Liver (tissue), 9 donors: ENCODE data around the gene MDGA2. TPM values are rescaled to one million over a fixed set of nuclear protein-coding genes. Genes with fewer than 3 reads are reported as not detected.

Source experiments
- DNase-seq: peaks from one replicate; pipeline ENCODE4 v3.0.0-alpha.2; 2017; ENCODE audit warnings: low spot score
- H3K27ac ChIP-seq, 2 donors: one replicate each; pipeline ENCODE4 v1.7.0; 2013; ENCODE audit warnings: inconsistent platforms in 2 of 2, low read length in 2 of 2, control low read depth in 1 of 2, low read depth in 1 of 2, mild to moderate bottlenecking in 1 of 2
- H3K27me3 ChIP-seq, 4 donors: one replicate each; pipeline versions ENCODE4 v1.6.1 to v1.7.0; 2013; ENCODE audit warnings: low read length in 3 of 4, inconsistent platforms in 1 of 4, mild to moderate bottlenecking in 1 of 4, moderate library complexity in 1 of 4; ENCODE audit not compliant: control insufficient read depth in 4 of 4, insufficient read depth in 4 of 4
- H3K36me3 ChIP-seq, 4 donors: one replicate each; pipeline versions ENCODE4 v1.6.1 to v1.7.0; 2013; ENCODE audit warnings: low read length in 3 of 4, mild to moderate bottlenecking in 3 of 4, low read depth in 1 of 4, moderate library complexity in 1 of 4; ENCODE audit not compliant: control insufficient read depth in 4 of 4, insufficient read depth in 3 of 4
- H3K4me1 ChIP-seq, 4 donors: one replicate each; pipeline versions ENCODE4 v1.6.1 to v1.7.0; 2013; ENCODE audit warnings: low read length in 3 of 4, mild to moderate bottlenecking in 3 of 4, moderate library complexity in 1 of 4; ENCODE audit not compliant: control insufficient read depth in 4 of 4, insufficient read depth in 4 of 4
- H3K4me3 ChIP-seq, 3 donors: one replicate each; pipeline versions ENCODE4 v1.6.1 to v1.7.0; 2013; ENCODE audit warnings: low read length in 3 of 3, control low read depth in 1 of 3, low read depth in 1 of 3, mild to moderate bottlenecking in 1 of 3
- H3K9ac ChIP-seq, 2 donors: one replicate each; pipeline ENCODE4 v1.7.0; 2013; ENCODE audit warnings: low read length in 2 of 2, mild to moderate bottlenecking in 2 of 2, moderate library complexity in 2 of 2, control low read depth in 1 of 2, low read depth in 1 of 2
- H3K9me3 ChIP-seq, 4 donors: one replicate each; pipeline versions ENCODE4 v1.6.1 to v1.7.0; 2013; ENCODE audit warnings: low read length in 3 of 4; ENCODE audit not compliant: control insufficient read depth in 4 of 4
- ATF3 ChIP-seq: IDR thresholded peaks from 2 replicates; pipeline ENCODE4 v1.6.1; 2016; ENCODE audit warnings: antibody characterized with exemption
- CTCF ChIP-seq: fragments of 150-350 bp; IDR thresholded peaks from 2 replicates; pipeline ENCODE4 v1.5.1; 2017; ENCODE audit warnings: improper control_type of control experiment, low read depth, low read length; ENCODE audit not compliant: missing input control
- EGR1 ChIP-seq, 2 donors: IDR thresholded peaks; 2 replicates each; pipeline ENCODE4 v1.6.1; 2016 to 2018; ENCODE audit warnings: antibody characterized with exemption in 2 of 2, low read depth in 2 of 2
- FOXA1 ChIP-seq: IDR thresholded peaks from 2 replicates; pipeline ENCODE4 v1.6.1; 2016; ENCODE audit warnings: antibody characterized with exemption
- FOXA2 ChIP-seq: IDR thresholded peaks from 2 replicates; pipeline ENCODE4 v1.6.1; 2016; ENCODE audit warnings: antibody characterized with exemption
- GABPA ChIP-seq, 2 donors: IDR thresholded peaks in 1 of 2; conservative IDR thresholded peaks in 1 of 2; 2 replicates each; pipeline ENCODE4 v1.6.1; 2016; ENCODE audit warnings: antibody characterized with exemption in 2 of 2, mild to moderate bottlenecking in 1 of 2, moderate library complexity in 1 of 2
- HNF4A ChIP-seq, 2 donors: conservative IDR thresholded peaks; 2 replicates each; pipeline ENCODE4 v1.6.1; 2016; ENCODE audit warnings: antibody characterized with exemption in 2 of 2, mild to moderate bottlenecking in 2 of 2
- HNF4G ChIP-seq: IDR thresholded peaks from 2 replicates; pipeline ENCODE4 v1.6.1; 2016; ENCODE audit warnings: antibody characterized with exemption
- JUND ChIP-seq, 2 donors: IDR thresholded peaks; 2 replicates each; pipeline ENCODE4 v1.6.1; 2016; ENCODE audit warnings: antibody characterized with exemption in 2 of 2
- MAX ChIP-seq: IDR thresholded peaks from 2 replicates; pipeline ENCODE4 v1.6.1; 2016; ENCODE audit warnings: antibody characterized with exemption
- NR2F2 ChIP-seq: IDR thresholded peaks from 2 replicates; pipeline ENCODE4 v1.6.1; 2016; ENCODE audit warnings: antibody characterized with exemption
- RAD21 ChIP-seq, 2 donors: IDR thresholded peaks; 2 replicates each; pipeline ENCODE4 v1.6.1; 2016; ENCODE audit warnings: antibody characterized with exemption in 2 of 2, mild to moderate bottlenecking in 2 of 2
- REST ChIP-seq: IDR thresholded peaks from 2 replicates; pipeline ENCODE4 v1.6.1; 2016; ENCODE audit warnings: antibody characterized with exemption, mild to moderate bottlenecking
- RXRA ChIP-seq, 2 donors: IDR thresholded peaks; 2 replicates each; pipeline ENCODE4 v1.6.1; 2017 to 2018; ENCODE audit warnings: antibody characterized with exemption in 2 of 2, mild to moderate bottlenecking in 1 of 2
- SP1 ChIP-seq: IDR thresholded peaks from 2 replicates; pipeline ENCODE4 v1.6.1; 2018; ENCODE audit warnings: antibody characterized with exemption, mild to moderate bottlenecking
- TAF1 ChIP-seq: conservative IDR thresholded peaks from 2 replicates; pipeline ENCODE4 v1.6.1; 2016; ENCODE audit warnings: antibody characterized with exemption, mild to moderate bottlenecking
- YY1 ChIP-seq: IDR thresholded peaks from 2 replicates; pipeline ENCODE4 v1.6.1; 2016; ENCODE audit warnings: antibody characterized with exemption, mild to moderate bottlenecking
- ZBTB33 ChIP-seq: IDR thresholded peaks from 2 replicates; pipeline ENCODE4 v1.6.1; 2016; ENCODE audit warnings: antibody characterized with exemption
- WGBS: extraction: QIAGEN DNeasy Blood & Tissue Kit; methylation state at CpG from one replicate; pipeline ENCODE4 v1.1.7; 2013; 5-methylcytosine and 5-hydroxymethylcytosine counted together
- polyA plus RNA-seq, 2 donors: library from polyadenylated mRNA; stranded (reverse) in 1 of 2; unstranded in 1 of 2; fragments of 200-250 nt in 1 of 2; fragments of >200 nt in 1 of 2; fragmentation: Nextera tagmentation in 1 of 2; extraction: Ambion mirVana in 1 of 2; gene quantifications; one replicate each; pipeline versions ENCODE4 v1.2.1 to v1.2.3, GENCODE V29; 2013 to 2015
- total RNA-seq, 2 donors: library from RNA; depleted of rRNA; stranded (reverse); fragments of >200 nt; gene quantifications; one replicate each; pipeline ENCODE4 v1.2.3, GENCODE V29; 2014
- donor health status: healthy.
- donor health status: healthy.
- donor health status: healthy.
- donor health status: healthy.
- donor health status: healthy.

MDGA2 gene
- total and polyA plus RNA-seq, 4 donors, result 0.05 to 0.33 (median 0.19) TPM

- WGBS, result 57% methylated on average over 2 of the region's 2 CpGs
- Histone ChIP-seq H3K4me3 (no peak overlapping the region), H3K36me3 (no peaks in the 10 kb centered on the region), H3K4me1 (peaks cover 9 to 17% (median 12%) of the 10 kb centered on the region in 4 donors), H3K27me3 (peaks cover under 1 to 18% (median 7%) of the 10 kb centered on the region in 4 donors), H3K9ac (no peak overlapping the region), H3K9me3 (no peaks in the 10 kb centered on the region), H3K27ac (no peak overlapping the region)
- TF ChIP-seq RAD21 (IDR thresholded peaks at IDR 0.05), result no peak
- TF ChIP-seq NR2F2, result no peak
- no peak for TF ChIP-seq REST
- no peak for TF ChIP-seq HNF4A (conservative IDR thresholded peaks at IDR 0.05)
- no peak for TF ChIP-seq YY1
- no peak for TF ChIP-seq ZBTB33
- TF ChIP-seq JUND (IDR thresholded peaks at IDR 0.05), result no peak
- TF ChIP-seq TAF1, result no peak
- no peak for TF ChIP-seq CTCF
- TF ChIP-seq RXRA (IDR thresholded peaks at IDR 0.05), result no peak
- no peak for TF ChIP-seq SP1
- TF ChIP-seq GABPA (IDR thresholded peaks at IDR 0.05 in 1 of 2, conservative IDR thresholded peaks at IDR 0.05 in 1 of 2), result no peak
- no peak for TF ChIP-seq FOXA1
- no peak for TF ChIP-seq MAX
- TF ChIP-seq EGR1 (IDR thresholded peaks at IDR 0.05; ENCODE audit: low read depth in 2 of 2), result no peak
- TF ChIP-seq ATF3, result no peak
- no peak for TF ChIP-seq FOXA2
- no peak for TF ChIP-seq HNF4G
- DNase-seq, result no peak
These were observed 2.8 kb upstream of the MDGA2 start for GRCh38 chr14:47678157-47678556.
